Cerebellar cortex (tissue), 1 donor: ENCODE measurements around the gene WWOX.

Source experiments
- DNase-seq: peaks from one replicate; pipeline ENCODE4 v3.0.0-alpha.2; 2015; ENCODE audit warnings: low spot score

Gene WWOX

GRCh38 chr16:78953526-78953925 lies 854.1 kb downstream of the WWOX start:
- DNase-seq, result no peak

- no peak for DNase-seq
These were observed 855.8 kb downstream of the WWOX start for GRCh38 chr16:78955206-78955605.

GRCh38 chr16:78956859-78957258 lies 857.4 kb downstream of the WWOX start:
- no peak for DNase-seq

GRCh38 chr16:78957317-78958100 lies 858.1 kb downstream of the WWOX start:
- DNase-seq, result no peak

- no peak for DNase-seq
These were observed 862.0 kb downstream of the WWOX start for GRCh38 chr16:78961464-78961863.

GRCh38 chr16:78962457-78962929 lies 863.0 kb downstream of the WWOX start:
- DNase-seq, result no peak

GRCh38 chr16:78967948-78968347 lies 868.5 kb downstream of the WWOX start:
- no peak for DNase-seq

DNA sequence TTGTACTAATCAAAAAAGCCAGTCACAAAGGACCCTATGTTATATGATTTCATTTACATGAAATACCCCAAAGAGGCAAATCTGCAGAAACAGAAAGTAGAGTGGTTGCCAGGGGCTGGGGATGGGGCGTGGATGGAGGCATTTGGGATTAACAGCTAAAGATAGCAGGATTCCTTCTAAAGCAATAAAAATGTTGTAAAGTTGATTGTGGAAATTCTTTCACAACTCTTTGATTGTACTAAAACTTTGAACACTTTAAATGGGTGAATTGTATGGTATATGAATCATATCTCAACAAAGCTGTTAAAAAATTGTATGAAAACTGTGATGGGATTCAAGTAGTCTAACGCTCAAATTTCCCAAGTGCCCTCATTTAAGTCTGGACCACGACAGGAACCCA lies 870.3 kb downstream of the WWOX start:
- no peak for DNase-seq

- no peak for DNase-seq
These were observed 871.2 kb downstream of the WWOX start for GRCh38 chr16:78970650-78971049.

DNA sequence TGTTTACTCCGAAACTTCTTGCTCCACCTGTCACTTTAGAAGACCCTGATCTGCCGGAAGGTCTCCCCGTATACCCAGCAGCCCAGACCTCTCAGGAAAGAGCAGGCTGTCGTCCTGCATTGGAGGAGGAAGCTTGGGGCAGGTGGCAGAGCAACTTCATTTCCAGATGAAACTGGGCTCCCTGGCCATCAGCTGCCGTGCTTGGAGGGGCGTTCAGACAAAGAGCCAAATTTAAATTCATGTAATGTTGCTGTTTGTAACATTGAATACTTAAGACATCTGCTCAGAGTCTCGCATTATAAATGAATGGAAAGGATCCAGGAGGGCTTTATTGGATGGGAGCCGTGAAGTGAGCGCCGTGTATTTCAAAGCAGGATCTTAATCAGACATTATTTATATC lies 872.6 kb downstream of the WWOX start:
- DNase-seq, result no peak

DNA sequence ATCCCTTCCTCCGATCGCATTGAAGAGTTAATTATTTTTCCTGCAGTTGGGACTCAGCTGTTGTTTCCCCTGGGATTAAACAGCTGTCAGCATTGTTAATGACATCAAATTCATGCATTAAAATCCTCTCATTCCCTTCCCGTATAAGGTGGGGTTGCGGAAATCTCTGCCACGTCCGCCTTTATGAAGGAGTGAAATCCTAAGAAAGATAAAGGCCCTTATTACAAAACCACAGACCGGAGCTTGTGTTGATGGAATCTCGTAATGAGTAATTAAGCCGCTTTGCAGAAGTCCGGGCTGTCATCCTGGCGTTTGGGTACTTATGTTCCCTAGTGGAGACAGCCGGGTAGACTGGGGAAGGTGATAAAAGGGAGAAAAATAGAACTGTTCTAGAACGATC lies 873.5 kb downstream of the WWOX start:
- no peak for DNase-seq

- no peak for DNase-seq
These were observed 876.8 kb downstream of the WWOX start for GRCh38 chr16:78976212-78976611.

DNA sequence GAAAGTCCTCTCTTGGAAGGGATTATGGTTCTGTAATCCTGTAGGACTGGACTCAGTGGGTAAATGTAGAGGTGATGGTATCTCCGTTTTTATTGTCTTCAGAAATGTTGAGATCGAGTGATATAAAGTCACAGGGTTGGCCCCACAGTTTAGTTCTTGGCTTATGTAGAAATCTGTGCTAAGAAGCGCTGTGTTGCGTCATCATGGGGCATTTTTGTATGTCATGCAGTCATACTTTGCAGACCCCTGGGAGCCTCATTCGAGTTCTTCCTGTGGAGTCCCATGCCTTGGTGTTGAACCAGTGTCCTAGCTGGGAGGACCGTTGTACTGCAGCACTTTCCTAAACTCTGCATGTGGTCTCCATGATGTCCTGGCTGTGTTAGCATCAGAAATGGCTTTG lies 881.4 kb downstream of the WWOX start:
- DNase-seq, result no peak

DNA sequence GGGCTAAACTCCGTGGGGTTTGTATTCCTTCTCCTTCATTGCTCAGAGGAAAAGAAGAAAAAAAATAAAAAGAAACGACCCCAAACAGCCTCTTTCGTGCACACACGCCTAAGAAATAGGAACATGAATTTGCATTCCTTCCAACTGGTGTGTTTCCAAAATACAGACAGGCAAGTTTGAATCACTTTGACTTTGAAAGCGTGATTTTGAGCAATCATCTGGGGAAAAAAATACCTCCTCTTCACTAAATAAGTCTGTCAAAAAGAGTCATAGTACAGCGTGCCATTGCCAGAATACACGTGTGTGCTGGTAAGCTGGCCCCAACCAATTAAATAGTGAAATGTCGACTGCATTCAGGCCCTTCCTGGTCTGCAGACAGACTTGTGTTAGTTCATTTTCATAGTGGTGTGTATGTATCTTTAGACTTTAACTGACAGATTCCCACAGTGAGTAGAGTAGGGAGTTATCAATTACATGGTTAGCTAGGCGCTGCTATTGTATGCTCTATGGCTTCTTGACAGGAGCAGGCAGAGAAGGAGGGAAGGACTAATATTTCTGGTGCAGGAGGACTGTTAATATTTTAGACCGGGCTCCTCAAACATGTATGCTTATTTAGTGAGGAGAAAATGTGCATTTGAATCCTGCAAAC lies 882.8 kb downstream of the WWOX start:
- no peak for DNase-seq

GRCh38 chr16:78984324-78984723 lies 884.9 kb downstream of the WWOX start:
- no peak for DNase-seq

DNA sequence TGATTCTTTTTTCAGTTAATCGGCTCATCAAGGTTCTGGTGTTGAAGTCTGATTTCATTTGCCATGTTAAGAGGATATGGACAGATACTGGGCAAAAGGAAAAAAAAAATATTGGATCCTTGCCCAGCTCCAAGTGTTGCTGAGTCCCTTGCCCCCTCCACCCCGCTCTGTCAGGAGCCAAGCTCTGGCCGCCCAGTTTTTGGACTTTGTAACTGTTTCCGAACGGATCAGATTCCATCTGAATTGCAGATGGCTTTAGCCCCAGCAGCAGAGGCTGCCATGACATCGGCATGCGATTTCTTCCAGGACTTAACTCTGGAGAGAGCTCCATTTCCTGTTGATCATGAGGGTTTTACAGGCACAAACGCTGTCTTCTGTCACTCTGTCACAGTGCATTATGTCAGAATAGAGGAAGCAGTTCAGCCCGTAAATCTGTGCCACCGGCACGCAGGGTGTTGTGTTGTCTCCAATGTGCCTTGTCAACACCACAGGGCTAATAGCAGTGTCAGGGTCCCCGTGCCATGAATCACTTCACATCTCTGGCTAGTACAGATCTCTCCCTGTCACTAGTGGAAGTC lies 885.5 kb downstream of the WWOX start:
- peak; percentile 79 for DNase-seq

GRCh38 chr16:78985716-78986605 lies 886.5 kb downstream of the WWOX start:
- DNase-seq, result peak; percentile 30

GRCh38 chr16:78987666-78988065 lies 888.2 kb downstream of the WWOX start:
- no peak for DNase-seq

- DNase-seq, result no peak
These were observed 889.0 kb downstream of the WWOX start for GRCh38 chr16:78988361-78988969.

- DNase-seq, result no peak
These were observed 890.9 kb downstream of the WWOX start for GRCh38 chr16:78990309-78990701.

- DNase-seq, result no peak
These were observed 892.5 kb downstream of the WWOX start for GRCh38 chr16:78992001-78992400.

DNA sequence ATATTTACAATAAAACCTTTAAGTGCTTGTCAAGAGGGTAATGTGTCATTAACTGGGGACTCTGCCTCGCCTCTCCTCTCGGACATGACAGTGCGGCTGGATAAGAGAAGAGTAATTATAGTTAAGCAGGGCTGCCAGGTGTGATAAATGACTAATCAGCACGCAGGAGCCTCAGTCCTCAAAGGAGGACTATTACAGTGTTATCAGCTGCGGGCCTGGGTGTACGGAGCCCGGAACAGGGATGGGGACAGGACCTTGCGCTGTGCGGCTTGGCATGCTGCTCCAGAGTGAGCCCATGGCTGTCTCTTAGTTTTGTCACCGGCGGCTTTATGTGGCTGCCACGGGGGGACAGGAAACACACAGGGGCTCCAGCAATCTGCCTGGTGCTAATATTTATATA lies 893.9 kb downstream of the WWOX start:
- no peak for DNase-seq
